ENCODE data around the gene PPFIA2. TPM values are rescaled to one million over a fixed set of nuclear protein-coding genes. Genes with fewer than 3 reads are reported as not detected.

PPFIA2 gene
- total RNA-seq, 4 donors from 2014 or later, result 0.81 to 25.2 (median 4.9) TPM

DNA sequence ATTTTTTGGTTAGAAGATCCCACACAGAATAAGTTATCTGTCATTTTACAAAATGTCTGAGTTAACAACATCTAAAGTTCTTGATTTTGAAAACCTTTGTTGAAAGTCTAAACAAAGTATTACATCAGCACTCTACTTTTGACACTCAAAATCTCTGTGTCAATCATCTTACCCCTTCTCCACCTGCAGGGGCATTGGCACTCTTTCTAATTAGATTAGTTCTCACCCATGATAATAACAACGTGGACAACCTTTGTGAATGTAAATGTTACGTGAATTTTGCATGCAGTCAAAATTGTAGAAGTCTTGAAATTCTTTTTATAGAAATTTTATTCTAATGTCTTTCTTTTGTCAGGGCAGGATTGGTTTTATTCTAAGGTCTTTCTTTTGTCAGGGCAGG lies 33.5 kb upstream of the PPFIA2 start:
- TF ChIP-seq POLR2A (IDR thresholded peaks at IDR 0.05) (no peak), EP300 (IDR thresholded peaks at IDR 0.05) (no peak), POLR2AphosphoS5 (IDR thresholded peaks at IDR 0.05) (no peak)
- TF ChIP-seq, protein P1, sequence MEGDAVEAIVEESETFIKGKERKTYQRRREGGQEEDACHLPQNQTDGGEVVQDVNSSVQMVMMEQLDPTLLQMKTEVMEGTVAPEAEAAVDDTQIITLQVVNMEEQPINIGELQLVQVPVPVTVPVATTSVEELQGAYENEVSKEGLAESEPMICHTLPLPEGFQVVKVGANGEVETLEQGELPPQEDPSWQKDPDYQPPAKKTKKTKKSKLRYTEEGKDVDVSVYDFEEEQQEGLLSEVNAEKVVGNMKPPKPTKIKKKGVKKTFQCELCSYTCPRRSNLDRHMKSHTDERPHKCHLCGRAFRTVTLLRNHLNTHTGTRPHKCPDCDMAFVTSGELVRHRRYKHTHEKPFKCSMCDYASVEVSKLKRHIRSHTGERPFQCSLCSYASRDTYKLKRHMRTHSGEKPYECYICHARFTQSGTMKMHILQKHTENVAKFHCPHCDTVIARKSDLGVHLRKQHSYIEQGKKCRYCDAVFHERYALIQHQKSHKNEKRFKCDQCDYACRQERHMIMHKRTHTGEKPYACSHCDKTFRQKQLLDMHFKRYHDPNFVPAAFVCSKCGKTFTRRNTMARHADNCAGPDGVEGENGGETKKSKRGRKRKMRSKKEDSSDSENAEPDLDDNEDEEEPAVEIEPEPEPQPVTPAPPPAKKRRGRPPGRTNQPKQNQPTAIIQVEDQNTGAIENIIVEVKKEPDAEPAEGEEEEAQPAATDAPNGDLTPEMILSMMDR (IDR thresholded peaks at IDR 0.05), result no peak
- Histone ChIP-seq H3K27ac (no peak overlapping the region), H3K36me3 (no peaks in the 10 kb centered on the region), H3K4me1 (no peaks in the 10 kb centered on the region), H3K27me3 (no peaks in the 10 kb centered on the region), H3K4me3 (no peak overlapping the region), H3K9me3 (no peaks in the 10 kb centered on the region)
- WGBS, 2 donors (ENCODE audit: low coverage in 1 of 2), result 66 to 75% methylated on average over 2 of the region's 2 CpGs
- no peak for ATAC-seq

DNA sequence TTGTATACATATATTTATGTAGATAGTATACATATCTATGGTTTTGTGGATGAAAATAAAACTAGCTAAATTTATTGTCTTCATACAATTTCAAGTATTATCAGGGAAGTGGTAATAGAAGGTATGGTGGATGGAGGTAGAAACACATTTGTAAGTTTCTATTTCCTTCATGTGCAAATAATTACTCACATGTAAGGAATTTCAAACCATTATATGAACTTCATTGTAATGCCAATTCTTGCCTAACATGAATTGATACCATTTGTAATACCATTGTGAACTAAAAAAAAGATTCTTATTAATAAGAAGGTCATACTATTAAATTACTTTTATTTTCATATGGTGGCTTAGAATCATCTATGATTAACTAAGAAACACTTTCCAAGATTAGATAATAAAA lies 20.1 kb upstream of the PPFIA2 start:
- no peak for ATAC-seq
- no peak overlapping the region for H3K27ac ChIP-seq
- no peaks in the 10 kb centered on the region for H3K36me3 ChIP-seq
- no peaks in the 10 kb centered on the region for H3K27me3 ChIP-seq
- H3K9me3 ChIP-seq, result no peaks in the 10 kb centered on the region
- H3K4me3 ChIP-seq, result no peak overlapping the region
- TF ChIP-seq POLR2AphosphoS5 (IDR thresholded peaks at IDR 0.05), result no peak
- TF ChIP-seq POLR2A (IDR thresholded peaks at IDR 0.05), result no peak
- TF ChIP-seq, protein P1 (IDR thresholded peaks at IDR 0.05), result no peak
- no peak for TF ChIP-seq EP300 (IDR thresholded peaks at IDR 0.05)
- H3K4me1 ChIP-seq, result no peaks in the 10 kb centered on the region

DNA sequence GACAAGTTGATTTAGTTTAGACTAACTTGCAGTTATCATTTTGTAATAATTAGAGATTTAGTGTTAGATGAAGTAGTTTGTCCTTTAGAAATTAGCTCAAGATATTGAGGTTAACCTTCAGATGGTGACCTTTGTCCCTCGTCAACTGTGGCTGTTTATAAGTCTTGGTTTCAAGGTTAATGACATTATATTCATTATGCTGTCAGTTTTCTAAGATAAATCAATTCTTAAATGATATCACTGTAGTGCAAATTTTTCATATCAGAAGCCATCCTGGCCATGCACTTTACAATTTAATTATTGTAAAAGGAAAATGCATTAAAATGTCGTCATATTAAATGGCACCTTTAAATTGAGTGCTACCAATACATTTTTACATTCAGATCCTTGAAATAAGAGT lies 19.6 kb upstream of the PPFIA2 start:
- ATAC-seq, result no peak
- H3K4me3 ChIP-seq, result no peak overlapping the region
- TF ChIP-seq POLR2AphosphoS5 (IDR thresholded peaks at IDR 0.05), result no peak
- no peaks in the 10 kb centered on the region for H3K27me3 ChIP-seq
- H3K36me3 ChIP-seq, result no peaks in the 10 kb centered on the region
- no peaks in the 10 kb centered on the region for H3K4me1 ChIP-seq
- no peak overlapping the region for H3K27ac ChIP-seq
- no peaks in the 10 kb centered on the region for H3K9me3 ChIP-seq
- WGBS, 2 donors (ENCODE audit: low coverage in 1 of 2), result 60 to 72% methylated on average over 2 of the region's 2 CpGs

DNA sequence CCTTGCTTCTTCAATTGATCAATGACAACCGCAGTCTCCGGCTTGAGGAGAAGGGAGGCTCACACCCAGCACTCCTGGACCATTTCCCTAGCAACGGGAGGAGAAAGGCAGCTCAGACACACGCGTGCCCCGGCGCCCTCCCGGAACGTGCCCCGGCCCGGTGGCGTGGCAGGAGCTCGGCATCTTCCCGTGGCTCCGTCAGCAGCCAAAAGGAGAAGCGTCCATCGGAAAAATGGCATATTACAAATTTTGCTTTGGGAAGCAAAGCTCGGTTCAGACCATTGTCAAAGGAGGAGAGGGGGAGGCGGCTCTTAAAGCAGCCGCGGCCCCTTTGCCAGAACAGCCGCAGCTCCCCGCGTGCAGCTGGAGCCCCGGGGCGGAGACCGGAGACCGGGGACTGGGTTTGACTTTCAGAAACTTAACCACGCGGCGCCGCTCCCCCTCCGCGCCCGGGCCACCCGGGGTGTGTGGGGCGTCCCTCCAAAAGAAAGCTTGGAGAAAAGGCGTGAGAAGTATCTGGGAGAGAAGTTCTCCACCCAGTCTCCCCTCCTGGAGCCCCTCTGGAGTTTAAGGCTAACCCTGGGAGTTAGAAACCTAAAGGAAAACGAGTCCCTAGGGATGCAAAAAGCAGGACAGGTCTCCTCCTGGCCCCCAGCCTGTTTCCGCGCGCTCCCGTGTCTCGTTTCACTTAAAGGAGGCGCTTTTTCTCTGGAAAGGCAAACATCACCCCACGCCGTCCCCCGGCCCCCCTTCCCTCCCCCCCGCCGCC lies 545 bp downstream of the PPFIA2 start:
- H3K36me3 ChIP-seq, result no peaks in the 10 kb centered on the region
- peaks cover 0 to 26% (median 4%) of the 10 kb centered on the region in 3 donors for H3K4me1 ChIP-seq
- no peaks in the 10 kb centered on the region for H3K9me3 ChIP-seq
- TF ChIP-seq, protein P1 (IDR thresholded peaks at IDR 0.05), result no peak
- TF ChIP-seq EP300 (IDR thresholded peaks at IDR 0.05) (no peak), POLR2AphosphoS5 (IDR thresholded peaks at IDR 0.05) (no peak), POLR2A (IDR thresholded peaks at IDR 0.05) (no peak)
- peak; percentile 25 for ATAC-seq
- H3K27me3 ChIP-seq, result peaks cover 17% of the 10 kb centered on the region
- peak overlapping the region in 1 of 4 donors; percentile 39 for H3K27ac ChIP-seq
- 0% methylated on average over 1 to 29 of the region's 50 CpGs for WGBS, 2 donors (ENCODE audit: low coverage in 1 of 2)
- peak overlapping the region; percentile 42 to 58 for H3K4me3 ChIP-seq

DNA sequence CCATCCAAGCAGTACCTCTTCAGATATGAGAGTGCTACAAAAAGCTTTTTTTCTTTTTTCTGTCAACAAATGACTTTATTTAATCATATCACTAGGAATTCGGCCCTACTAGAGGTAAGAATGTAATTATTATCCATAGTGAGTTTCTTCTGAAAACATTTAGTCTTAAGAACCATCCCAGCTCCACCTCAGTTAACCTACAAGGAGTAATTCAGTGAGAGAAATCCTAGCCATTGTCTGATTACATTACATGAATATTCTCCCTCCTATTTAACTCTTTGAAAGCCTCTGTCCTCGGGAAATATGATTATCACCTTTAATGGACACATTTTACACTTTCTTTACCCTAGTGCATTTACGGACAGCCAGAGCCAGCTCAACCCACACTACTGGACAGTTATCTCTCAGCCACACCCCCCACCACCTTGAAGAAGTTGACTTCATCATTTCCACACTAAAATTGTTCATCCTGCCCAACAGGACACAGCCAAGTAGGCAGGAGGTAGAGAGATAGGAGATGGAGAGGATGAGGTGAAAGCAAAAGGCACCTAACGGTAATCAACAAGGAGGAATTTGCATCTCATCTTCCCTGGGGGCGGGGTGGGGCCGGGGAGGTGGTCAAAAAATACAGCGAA lies 1.3 kb downstream of the PPFIA2 start:
- no peaks in the 10 kb centered on the region for H3K9me3 ChIP-seq
- H3K4me1 ChIP-seq, result peaks cover 0 to 26% (median 4%) of the 10 kb centered on the region in 3 donors
- no peak for TF ChIP-seq POLR2AphosphoS5 (IDR thresholded peaks at IDR 0.05)
- TF ChIP-seq, protein P1 (IDR thresholded peaks at IDR 0.05), result no peak
- TF ChIP-seq EP300 (IDR thresholded peaks at IDR 0.05), result no peak
- no peak for TF ChIP-seq POLR2A (IDR thresholded peaks at IDR 0.05)
- peak overlapping the region; percentile 42 to 58 for H3K4me3 ChIP-seq
- peaks cover 17% of the 10 kb centered on the region for H3K27me3 ChIP-seq
- H3K27ac ChIP-seq, result no peak overlapping the region
- WGBS, 2 donors (ENCODE audit: low coverage in 1 of 2), result 7 to 28% methylated on average over 5 to 6 of the region's 7 CpGs
- no peak for ATAC-seq
- no peaks in the 10 kb centered on the region for H3K36me3 ChIP-seq
